Keratinocyte (primary cell): ENCODE results near the gene BRPF1. TPM values are rescaled to one million over a fixed set of nuclear protein-coding genes. Genes with fewer than 3 reads are reported as not detected.

Experiments used
- DNase-seq: peaks from one replicate; pipeline ENCODE4 v3.0.0-alpha.2; 2011; ENCODE audit warnings: low read depth, missing footprints, low spot score
- FAIRE-seq: peaks from 2 replicates; lab custom pipeline; 2011; peaks lifted over from hg19 to GRCh38; lab: Jason Lieb, UNC
- H2AFZ ChIP-seq: 2 replicates; pipeline ENCODE4 v1.6.0; 2012; ENCODE audit warnings: low read length, control low read depth, inconsistent platforms; ENCODE audit not compliant: control insufficient read depth
- H3K27ac ChIP-seq: 2 replicates; pipeline ENCODE4 v1.5.1; 2011; ENCODE audit warnings: low read length; ENCODE audit not compliant: control insufficient read depth, insufficient read depth
- H3K27me3 ChIP-seq: 3 replicates; pipeline ENCODE4 v1.6.0; 2011; ENCODE audit warnings: low read length; ENCODE audit not compliant: control insufficient read depth, insufficient read depth; ENCODE audit errors: extremely low read depth
- H3K36me3 ChIP-seq, 2 experiments: 2 replicates in 1 of 2; 3 replicates in 1 of 2; pipeline ENCODE4 v1.5.1; 2011; ENCODE audit warnings: low read length in 2 of 2, mild to moderate bottlenecking in 1 of 2; ENCODE audit not compliant: control insufficient read depth in 2 of 2, insufficient read depth in 2 of 2; ENCODE audit errors: extremely low read depth in 1 of 2
- H3K4me1 ChIP-seq: 3 replicates; pipeline ENCODE4 v1.5.1; 2011; ENCODE audit warnings: low read length; ENCODE audit not compliant: control insufficient read depth, insufficient read depth; ENCODE audit errors: extremely low read depth
- H3K4me2 ChIP-seq: 3 replicates; pipeline ENCODE4 v1.6.0; 2011; ENCODE audit warnings: low read depth, low read length; ENCODE audit not compliant: control insufficient read depth, insufficient read depth; ENCODE audit errors: extremely low read depth
- H3K4me3 ChIP-seq, 3 experiments: fragments of 200-600 bp in 1 of 3; sonication (generic) in 1 of 3; 2 replicates in 2 of 3; 3 replicates in 1 of 3; pipeline ENCODE4 v1.5.1; 2011 to 2016; ENCODE audit warnings: low read length in 3 of 3, mild to moderate bottlenecking in 3 of 3, control low read depth in 2 of 3, inconsistent platforms in 1 of 3, low read depth in 1 of 3, mixed read lengths in 1 of 3, mixed run types in 1 of 3, moderate library complexity in 1 of 3; ENCODE audit not compliant: control insufficient read depth in 2 of 3, insufficient read depth in 2 of 3; ENCODE audit errors: extremely low read depth in 1 of 3
- H3K79me2 ChIP-seq: 2 replicates; pipeline ENCODE4 v1.6.0; 2012; ENCODE audit warnings: low read length; ENCODE audit not compliant: control insufficient read depth, insufficient read depth
- H3K9ac ChIP-seq: 3 replicates; pipeline ENCODE4 v1.6.0; 2011; ENCODE audit warnings: low read length; ENCODE audit not compliant: control insufficient read depth, insufficient read depth; ENCODE audit errors: extremely low read depth
- H3K9me1 ChIP-seq: 3 replicates; pipeline ENCODE4 v1.6.0; 2011; ENCODE audit warnings: low read length; ENCODE audit not compliant: control insufficient read depth, insufficient read depth; ENCODE audit errors: extremely low read depth
- H3K9me3 ChIP-seq: 2 replicates; pipeline ENCODE4 v1.5.1; 2012; ENCODE audit warnings: low read depth, low read length; ENCODE audit not compliant: control insufficient read depth
- H4K20me1 ChIP-seq: 3 replicates; pipeline ENCODE4 v1.6.0; 2011; ENCODE audit warnings: low read length; ENCODE audit not compliant: control insufficient read depth, insufficient read depth; ENCODE audit errors: extremely low read depth
- EZH2 ChIP-seq: IDR thresholded peaks from one replicate; pipeline ENCODE4 v1.6.1; 2012; ENCODE audit warnings: inconsistent platforms, mild to moderate bottlenecking, low read length, moderate library complexity
- dilution Hi-C: fragments of 300-500 bp; cut with MboI; formaldehyde crosslinking; loops from one replicate; pipeline ENCODE4 v1.7.0; 2020; ENCODE audit warnings: low sequenced_read_pairs; ENCODE audit not compliant: extremely low pct_ligation_motif_present
- polyA plus RNA-seq, 5 experiments: library from polyadenylated mRNA; depleted of rRNA in 3 of 5; stranded (reverse) in 3 of 5; stranded (forward) in 1 of 5; unstranded in 1 of 5; fragments of >200 nt; gene quantifications; 1 replicate in 1 of 5; 2 replicates in 3 of 5; 3 replicates in 1 of 5; pipeline versions ENCODE4 v1.2.1 to v1.2.3, GENCODE V29; 2011 to 2012; ENCODE audit warnings: missing spikeins in 2 of 5, low read depth in 1 of 5, low replicate concordance in 1 of 5
- TF ChIP-seq, protein P1 (sequence below), 3 experiments: IDR thresholded peaks in 1 of 3; conservative IDR thresholded peaks in 1 of 3; optimal IDR thresholded peaks in 1 of 3; 2 replicates in 2 of 3; 3 replicates in 1 of 3; pipeline versions ENCODE3 to v1.5.1; 2011; ENCODE audit warnings: low read length in 3 of 3, mild to moderate bottlenecking in 3 of 3, moderate library complexity in 2 of 3, control low read depth in 1 of 3, inconsistent platforms in 1 of 3; ENCODE audit not compliant: insufficient read depth in 2 of 3; ENCODE audit errors: extremely low read depth in 1 of 3

Gene BRPF1
- polyA plus RNA-seq, 1 donor (not counting 4 experiments of a cell fraction or from before 2014, with no cell fraction given), result 8.0 TPM

DNA sequence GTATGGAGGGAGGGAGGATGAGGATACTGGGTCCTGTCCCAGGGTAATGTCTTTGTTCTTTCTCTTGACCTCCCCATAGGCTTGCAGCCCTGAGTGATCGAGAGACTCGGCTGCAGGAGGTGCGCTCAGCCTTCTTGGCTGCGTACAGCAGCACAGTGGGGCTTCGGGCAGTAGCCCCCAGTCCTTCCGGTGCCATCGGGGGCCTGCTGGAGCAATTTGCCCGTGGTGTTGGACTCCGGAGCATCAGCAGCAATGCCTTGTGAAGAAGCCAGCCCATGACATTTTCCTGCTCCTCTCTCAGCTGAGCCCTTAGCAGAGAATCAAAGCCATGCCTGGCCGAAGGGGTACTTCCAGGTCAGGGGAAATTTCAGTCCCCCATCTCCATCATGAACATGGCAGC is 29.8 kb upstream of the BRPF1 start:
- FAIRE-seq, result no peak
- Histone ChIP-seq H2AFZ (no peak overlapping the region), H4K20me1 (no peaks in the 10 kb centered on the region), H3K79me2 (no peaks in the 10 kb centered on the region), H3K9me1 (no peaks in the 10 kb centered on the region), H3K4me1 (peaks cover 10% of the 10 kb centered on the region), H3K9me3 (no peaks in the 10 kb centered on the region), H3K9ac (no peak overlapping the region), H3K36me3 (peaks cover 7 to 9% of the 10 kb centered on the region in 2 experiments), H3K4me3 (no peak overlapping the region), H3K4me2 (no peak overlapping the region), H3K27me3 (peaks cover 16% of the 10 kb centered on the region), H3K27ac (no peak overlapping the region)
- no peak for DNase-seq
- no peak for TF ChIP-seq EZH2
- TF ChIP-seq, protein P1, sequence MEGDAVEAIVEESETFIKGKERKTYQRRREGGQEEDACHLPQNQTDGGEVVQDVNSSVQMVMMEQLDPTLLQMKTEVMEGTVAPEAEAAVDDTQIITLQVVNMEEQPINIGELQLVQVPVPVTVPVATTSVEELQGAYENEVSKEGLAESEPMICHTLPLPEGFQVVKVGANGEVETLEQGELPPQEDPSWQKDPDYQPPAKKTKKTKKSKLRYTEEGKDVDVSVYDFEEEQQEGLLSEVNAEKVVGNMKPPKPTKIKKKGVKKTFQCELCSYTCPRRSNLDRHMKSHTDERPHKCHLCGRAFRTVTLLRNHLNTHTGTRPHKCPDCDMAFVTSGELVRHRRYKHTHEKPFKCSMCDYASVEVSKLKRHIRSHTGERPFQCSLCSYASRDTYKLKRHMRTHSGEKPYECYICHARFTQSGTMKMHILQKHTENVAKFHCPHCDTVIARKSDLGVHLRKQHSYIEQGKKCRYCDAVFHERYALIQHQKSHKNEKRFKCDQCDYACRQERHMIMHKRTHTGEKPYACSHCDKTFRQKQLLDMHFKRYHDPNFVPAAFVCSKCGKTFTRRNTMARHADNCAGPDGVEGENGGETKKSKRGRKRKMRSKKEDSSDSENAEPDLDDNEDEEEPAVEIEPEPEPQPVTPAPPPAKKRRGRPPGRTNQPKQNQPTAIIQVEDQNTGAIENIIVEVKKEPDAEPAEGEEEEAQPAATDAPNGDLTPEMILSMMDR (optimal IDR thresholded peaks at IDR 0.05 in 1 of 3, IDR thresholded peaks at IDR 0.05 in 1 of 3, conservative IDR thresholded peaks at IDR 0.05 in 1 of 3; ENCODE audit: extremely low read depth in 1 of 3, insufficient read depth in 2 of 3, low read length in 3 of 3), result no peak
- dilution Hi-C loops, result no loop called here

DNA sequence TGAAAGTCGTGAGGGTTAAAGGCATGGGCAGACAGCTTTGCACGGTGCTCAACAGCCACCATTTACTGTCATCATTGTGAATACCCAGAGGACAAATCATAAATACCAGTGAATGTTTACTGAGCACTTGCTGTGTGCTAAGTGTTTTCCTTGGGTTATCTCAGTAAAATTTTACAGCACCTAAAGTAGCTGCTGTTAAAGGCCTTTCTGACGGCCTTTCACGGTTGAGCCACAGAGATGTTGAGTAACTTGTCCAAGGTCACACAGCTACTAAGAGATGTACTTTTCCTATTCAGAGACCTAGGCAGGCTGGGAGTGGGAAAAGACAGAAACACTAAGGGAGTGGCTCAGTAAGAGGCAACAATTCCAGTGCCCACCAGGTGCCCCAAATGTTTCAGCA is 28.3 kb upstream of the BRPF1 start:
- Histone ChIP-seq H3K4me2 (no peak overlapping the region), H3K9me3 (no peaks in the 10 kb centered on the region), H3K27me3 (peaks cover 16% of the 10 kb centered on the region), H2AFZ (no peak overlapping the region), H3K9me1 (no peaks in the 10 kb centered on the region), H3K79me2 (no peaks in the 10 kb centered on the region), H4K20me1 (no peaks in the 10 kb centered on the region), H3K9ac (no peak overlapping the region), H3K4me1 (peaks cover 10% of the 10 kb centered on the region), H3K4me3 (no peak overlapping the region), H3K27ac (no peak overlapping the region), H3K36me3 (peaks cover 3 to 5% of the 10 kb centered on the region in 2 experiments)
- FAIRE-seq (no peak), DNase-seq (no peak)
- dilution Hi-C loops, result no loop called here
- TF ChIP-seq EZH2, result no peak
- TF ChIP-seq, protein P1 (optimal IDR thresholded peaks at IDR 0.05 in 1 of 3, IDR thresholded peaks at IDR 0.05 in 1 of 3, conservative IDR thresholded peaks at IDR 0.05 in 1 of 3; ENCODE audit: extremely low read depth in 1 of 3, insufficient read depth in 2 of 3, low read length in 3 of 3), result no peak
